ENCODE measurements around the gene RNASET2.

The RNASET2 gene

GRCh38 chr6:166956444-166957086, at the start of gene RNASET2:
TSS of gene RNASET2 (minus strand) at chr6:166956550. CDS start at chr6:166956182, 368 bp downstream.
- peak; percentile 57 for DNase-seq (ENCODE audit: low read depth)
- peak within 1 kb of the TSS; percentile 89 for H3K4me3 ChIP-seq (ENCODE audit: low read depth, low read length)
- no peak for TF ChIP-seq CTCF (IDR thresholded peaks at IDR 0.05; ENCODE audit: control insufficient read depth, extremely low read depth, insufficient read depth)

GRCh38 chr6:167005350-167006159, 49.2 kb upstream of the RNASET2 start:
- H3K4me3 ChIP-seq (ENCODE audit: low read depth, low read length), result no peak overlapping the region
- DNase-seq (ENCODE audit: low read depth), result no peak
- no peak for TF ChIP-seq CTCF (IDR thresholded peaks at IDR 0.05; ENCODE audit: control insufficient read depth, extremely low read depth, insufficient read depth)

GRCh38 chr6:167000759-167001158, 44.4 kb upstream of the RNASET2 start:
- no peak for TF ChIP-seq CTCF (IDR thresholded peaks at IDR 0.05; ENCODE audit: control insufficient read depth, extremely low read depth, insufficient read depth)
- no peak for DNase-seq (ENCODE audit: low read depth)
- H3K4me3 ChIP-seq (ENCODE audit: low read depth, low read length), result peak overlapping the region; percentile 21; the same call in 1 of the 2 replicates

- peak overlapping the region; percentile 95 for H3K4me3 ChIP-seq (ENCODE audit: low read depth, low read length)
- no peak for DNase-seq (ENCODE audit: low read depth)
- TF ChIP-seq CTCF (IDR thresholded peaks at IDR 0.05; ENCODE audit: control insufficient read depth, extremely low read depth, insufficient read depth), result no peak
Measured at GRCh38 chr6:166999884-167000253, 43.5 kb upstream of the RNASET2 start.

- TF ChIP-seq CTCF (IDR thresholded peaks at IDR 0.05; ENCODE audit: control insufficient read depth, extremely low read depth, insufficient read depth), result no peak
- peak; percentile 50 for DNase-seq (ENCODE audit: low read depth)
- peak within 1 kb of the TSS; percentile 95 for H3K4me3 ChIP-seq (ENCODE audit: low read depth, low read length)
Measured at GRCh38 chr6:166999145-166999883, 43.0 kb upstream of the RNASET2 start, which contains the start of gene CEP43. TSS of gene CEP43 (plus strand) at chr6:166999397. CDS start at chr6:166999413, 16 bp downstream.

- peak overlapping the region; percentile 95 for H3K4me3 ChIP-seq (ENCODE audit: low read depth, low read length)
Measured at GRCh38 chr6:166998256-166999144, 42.1 kb upstream of the RNASET2 start.

More at GRCh38 chr6:166998256-166999144, 42.1 kb upstream of the RNASET2 start:
- DNase-seq (ENCODE audit: low read depth), result no peak
- TF ChIP-seq CTCF (IDR thresholded peaks at IDR 0.05; ENCODE audit: control insufficient read depth, extremely low read depth, insufficient read depth), result no peak

Data from LNCaP clone FGC (cell line).